ENCODE data around the gene OPTC.

The OPTC gene

GRCh38 chr1:203555076-203555475 is 61.1 kb downstream of the OPTC start:
- DNase-seq (ENCODE audit: low read depth), result no peak
- TF ChIP-seq CTCF (IDR thresholded peaks at IDR 0.05; ENCODE audit: insufficient read depth, low read depth, low read length, missing control alignments), result no peak
- H3K4me3 ChIP-seq (ENCODE audit: low read depth, low read length), result no peak overlapping the region

- no peak for TF ChIP-seq CTCF (IDR thresholded peaks at IDR 0.05; ENCODE audit: insufficient read depth, low read depth, low read length, missing control alignments)
- DNase-seq (ENCODE audit: low read depth), result no peak
- H3K4me3 ChIP-seq (ENCODE audit: low read depth, low read length), result no peak overlapping the region
Observed at GRCh38 chr1:203555511-203556046, 61.6 kb downstream of the OPTC start.

GRCh38 chr1:203556047-203556851 is 62.3 kb downstream of the OPTC start:
- no peak for TF ChIP-seq CTCF (IDR thresholded peaks at IDR 0.05; ENCODE audit: insufficient read depth, low read depth, low read length, missing control alignments)
- no peak overlapping the region for H3K4me3 ChIP-seq (ENCODE audit: low read depth, low read length)
- no peak for DNase-seq (ENCODE audit: low read depth)

- H3K4me3 ChIP-seq (ENCODE audit: low read depth, low read length), result no peak overlapping the region
- TF ChIP-seq CTCF (IDR thresholded peaks at IDR 0.05; ENCODE audit: insufficient read depth, low read depth, low read length, missing control alignments), result no peak
- no peak for DNase-seq (ENCODE audit: low read depth)
Observed at GRCh38 chr1:203557390-203557789, 63.4 kb downstream of the OPTC start.

GRCh38 chr1:203558064-203558760 is 64.3 kb downstream of the OPTC start:
- no peak overlapping the region for H3K4me3 ChIP-seq (ENCODE audit: low read depth, low read length)
- no peak for DNase-seq (ENCODE audit: low read depth)
- TF ChIP-seq CTCF (IDR thresholded peaks at IDR 0.05; ENCODE audit: insufficient read depth, low read depth, low read length, missing control alignments), result no peak
